OCI-LY7 (cell line): ENCODE results near the gene MPL. TPM values are rescaled to one million over a fixed set of nuclear protein-coding genes. Genes with fewer than 3 reads are reported as not detected.

Experiments used
- BruUV-seq: library from RNA; stranded (reverse); fragments of 400-500 nt; replicated peaks from 2 replicates; lab custom pipeline; 2021; lab: Mats Ljungman, UMichigan
- CTCF ChIA-PET: fragments of 300-600 bp; sonication (Branson Sonifier 250); formaldehyde crosslinking; loops from one replicate; lab custom pipeline; 2022; ENCODE audit warnings: antibody characterized with exemption; ENCODE audit not compliant: unreplicated experiment; lab: Charles Lee
- POLR2A ChIA-PET: fragments of 300-600 bp; sonication (Branson Sonifier 250); formaldehyde crosslinking; loops from one replicate; lab custom pipeline; 2022; ENCODE audit warnings: antibody characterized with exemption; lab: Charles Lee
- DNase-seq: peaks from one replicate; pipeline ENCODE4 v3.0.0-alpha.2; 2015; ENCODE audit warnings: low spot score
- H2AFZ ChIP-seq: fragments of 200-600 bp; sonication (generic), shearing (Covaris generic); 2 replicates; pipeline ENCODE4 v1.6.1; 2014; ENCODE audit warnings: mild to moderate bottlenecking, antibody characterized with exemption, low read length, moderate library complexity
- H3K27ac ChIP-seq: fragments of 200-600 bp; sonication (generic); 2 replicates; pipeline ENCODE4 v1.5.1; 2014; ENCODE audit warnings: mixed run types, low read depth, mild to moderate bottlenecking, moderate library complexity, low read length, inconsistent platforms; ENCODE audit not compliant: poor library complexity, severe bottlenecking
- H3K36me3 ChIP-seq: fragments of 200-600 bp; sonication (generic); 2 replicates; pipeline ENCODE4 v1.6.1; 2014; ENCODE audit warnings: mild to moderate bottlenecking, antibody characterized with exemption, low read length, moderate library complexity, mixed read lengths; ENCODE audit not compliant: insufficient read depth
- H3K4me1 ChIP-seq: fragments of 200-600 bp; sonication (generic); 2 replicates; pipeline ENCODE4 v1.5.1; 2014; ENCODE audit warnings: mild to moderate bottlenecking, low read length; ENCODE audit not compliant: insufficient read depth, poor library complexity, severe bottlenecking
- H3K4me2 ChIP-seq: fragments of 200-600 bp; sonication (generic); 2 replicates; pipeline ENCODE4 v1.6.1; 2014; ENCODE audit warnings: mild to moderate bottlenecking, low read length
- H3K4me3 ChIP-seq: fragments of 200-600 bp; sonication (generic); 2 replicates; pipeline ENCODE4 v1.5.1; 2014; ENCODE audit warnings: mild to moderate bottlenecking, low read depth, low read length; ENCODE audit not compliant: poor library complexity, severe bottlenecking
- H3K79me2 ChIP-seq: fragments of 200-600 bp; sonication (generic); 2 replicates; pipeline ENCODE4 v1.6.1; 2016; ENCODE audit warnings: low read depth, mild to moderate bottlenecking, low read length, moderate library complexity, mixed read lengths; ENCODE audit not compliant: insufficient read depth
- H3K9me2 ChIP-seq: fragments of 200-600 bp; sonication (generic); 2 replicates; pipeline ENCODE4 v1.6.1; 2016; ENCODE audit warnings: mild to moderate bottlenecking, low read length, mixed read lengths; ENCODE audit not compliant: insufficient read depth
- H3K9me3 ChIP-seq: fragments of 200-600 bp; sonication (generic); 2 replicates; pipeline ENCODE4 v1.6.1; 2014; ENCODE audit warnings: mild to moderate bottlenecking, mixed run types, low read length, mixed read lengths
- H4K20me1 ChIP-seq: fragments of 200-600 bp; sonication (generic); 2 replicates; pipeline ENCODE4 v1.6.1; 2014; ENCODE audit warnings: mild to moderate bottlenecking, antibody characterized with exemption, low read length, moderate library complexity, mixed read lengths; ENCODE audit not compliant: insufficient read depth
- CTCF ChIP-seq: fragments of 200-600 bp; sonication (generic); conservative IDR thresholded peaks from 2 replicates; pipeline ENCODE4 v1.5.1; 2014; ENCODE audit warnings: mild to moderate bottlenecking, antibody characterized with exemption, low read length, moderate library complexity, mixed read lengths
- EZH2phosphoT487 ChIP-seq: fragments of 200-600 bp; sonication (generic); IDR thresholded peaks from 2 replicates; pipeline ENCODE4 v1.6.1; 2018; ENCODE audit warnings: low read depth, borderline replicate concordance, mild to moderate bottlenecking, mixed run types, antibody characterized with exemption, low read length, moderate library complexity, mixed read lengths
- intact Hi-C: fragments of 100-400 bp; cut with micrococcal nuclease; formaldehyde crosslinking; loops from one replicate; pipeline ENCODE4 v1.10.0; 2022; ENCODE audit not compliant: unreplicated experiment
- total RNA-seq, 2 experiments: library from RNA; depleted of rRNA in 1 of 2; stranded (reverse); fragments of >200 nt in 1 of 2; shearing (Covaris generic) in 1 of 2; gene quantifications; 2 replicates each; pipeline ENCODE4 v1.2.3, GENCODE V29; 2014 to 2022

Gene MPL
- total RNA-seq, 2 experiments from 2014 or later, result not detected

DNA sequence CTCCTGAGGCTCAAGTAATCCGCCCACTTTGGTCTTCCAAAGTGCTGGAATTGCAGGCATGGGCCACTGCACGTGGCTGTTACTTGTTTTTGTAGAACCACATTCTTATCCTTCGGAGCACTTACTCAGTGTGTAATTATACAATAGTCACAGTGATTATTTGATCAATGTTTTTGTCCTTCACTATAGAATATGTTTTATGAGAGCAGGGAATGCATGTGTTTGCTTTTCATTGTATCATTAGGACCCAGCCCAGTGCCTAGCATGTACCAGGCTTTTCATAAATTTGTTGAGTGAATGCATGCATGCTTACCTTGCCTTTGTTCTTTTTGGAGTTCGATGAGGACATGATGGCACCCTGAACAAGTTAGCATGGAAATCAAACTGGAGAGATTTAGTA is 57.9 kb downstream of the MPL start:
- TF ChIP-seq EZH2phosphoT487 (no peak), CTCF (no peak)
- Histone ChIP-seq H3K9me3 (no peaks in the 10 kb centered on the region), H3K4me1 (peaks cover 7% of the 10 kb centered on the region), H3K4me3 (no peak overlapping the region), H4K20me1 (no peaks in the 10 kb centered on the region), H3K27ac (no peak overlapping the region), H3K9me2 (no peaks in the 10 kb centered on the region), H3K79me2 (peaks cover 8% of the 10 kb centered on the region), H3K4me2 (no peak overlapping the region), H3K36me3 (peaks cover 12% of the 10 kb centered on the region; the same call in 1 of the 2 replicates), H2AFZ (no peak overlapping the region)
- BruUV-seq, result no TSS peak
- DNase-seq, result no peak
- intact Hi-C loops, result no loop called here
- ChIA-PET POLR2A (no interaction called here), CTCF (no interaction called here)

- POLR2A ChIA-PET, result no interaction called here
Observed at GRCh38 chr1:43396059-43396458, 58.4 kb downstream of the MPL start.

More at GRCh38 chr1:43396059-43396458, 58.4 kb downstream of the MPL start:
- TF ChIP-seq EZH2phosphoT487 (no peak), CTCF (no peak)
- BruUV-seq, result no TSS peak
- Histone ChIP-seq H3K9me2 (no peaks in the 10 kb centered on the region), H3K79me2 (peaks cover 4% of the 10 kb centered on the region; the same call in 1 of the 2 replicates), H3K4me1 (peaks cover 1% of the 10 kb centered on the region), H3K4me3 (no peak overlapping the region), H2AFZ (no peak overlapping the region), H4K20me1 (no peaks in the 10 kb centered on the region), H3K36me3 (peaks cover 12% of the 10 kb centered on the region; the same call in 1 of the 2 replicates), H3K4me2 (no peak overlapping the region), H3K9me3 (no peaks in the 10 kb centered on the region), H3K27ac (no peak overlapping the region)
- intact Hi-C loops, result no loop called here
- CTCF ChIA-PET, result no interaction called here
- no peak for DNase-seq
